ENCODE measurements around the gene FAM187B.
A peak's percentile ranks its signal among the peaks of the same experiment; 100 is the strongest.

Gene FAM187B

DNA sequence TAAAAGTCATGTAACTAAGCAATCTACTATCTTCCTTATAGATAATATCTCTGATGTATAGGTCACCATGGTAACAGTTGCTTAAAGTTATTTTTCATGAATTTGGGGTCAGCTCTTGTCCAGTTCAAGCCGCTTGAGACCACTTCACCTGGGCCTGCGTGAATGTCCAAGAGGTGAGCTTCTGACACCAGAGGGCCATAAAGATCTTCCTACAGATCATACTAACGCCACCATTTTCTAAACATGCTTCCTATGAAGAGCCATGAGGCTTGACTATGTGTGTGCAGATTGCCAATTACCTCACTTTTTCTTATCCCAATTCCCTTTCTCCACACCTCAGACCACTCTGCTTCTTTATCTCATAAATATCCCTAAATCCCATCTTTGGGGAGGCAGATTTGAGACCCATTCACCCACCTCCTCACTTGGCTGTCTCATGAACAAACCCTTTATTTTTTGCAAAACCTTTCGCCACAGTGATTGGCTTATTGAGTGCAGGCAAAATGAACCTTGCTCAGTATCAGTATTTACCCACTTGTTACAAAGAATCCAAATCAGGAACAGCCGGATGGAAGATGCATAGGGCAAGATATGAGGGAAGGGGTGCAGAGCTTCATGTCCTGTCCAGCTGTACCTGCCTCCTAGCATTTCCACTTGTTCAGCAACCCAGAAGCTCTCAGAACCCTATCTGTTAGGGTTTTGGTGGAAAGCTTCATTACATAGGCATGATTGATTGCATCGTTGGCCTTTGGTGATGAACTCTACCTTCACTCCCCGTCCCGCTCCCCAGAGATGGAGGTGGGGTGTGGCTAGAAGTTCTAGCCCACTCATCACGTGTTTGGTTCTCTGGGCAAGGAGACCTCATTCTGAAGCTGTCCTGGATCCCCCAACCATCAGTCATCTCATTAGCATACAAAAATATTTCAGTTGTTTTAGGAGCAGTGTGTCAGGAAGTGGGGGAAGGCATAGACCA, 34.2 kb downstream of the FAM187B start:
- Histone ChIP-seq H3K4me1 (ENCODE audit: low read length) (no peaks in the 10 kb centered on the region), H4K20me1 (ENCODE audit: insufficient read depth, low read length) (no peaks in the 10 kb centered on the region), H3K9ac (ENCODE audit: low read length) (no peak overlapping the region), H3K9me3 (ENCODE audit: insufficient read depth, low read length) (peaks cover 4% of the 10 kb centered on the region; the same call in 1 of the 2 replicates), H3K27ac (ENCODE audit: low read length) (no peak overlapping the region), H3K4me2 (ENCODE audit: low read length) (no peak overlapping the region), H3K36me3 (replicated peaks; ENCODE audit: low read depth, low read length) (no peaks in the 10 kb centered on the region), H3K79me2 (ENCODE audit: low read length) (no peaks in the 10 kb centered on the region), H3K4me3 (ENCODE audit: low read length) (no peak overlapping the region), H2AFZ (ENCODE audit: low read depth, low read length) (no peak overlapping the region), H3K27me3 (ENCODE audit: low read depth, low read length) (peaks cover 6% of the 10 kb centered on the region; the same call in 1 of the 2 replicates)
- TF ChIP-seq EZH2phosphoT487 (IDR thresholded peaks at IDR 0.05; ENCODE audit: low read depth), result no peak
- TF ChIP-seq, protein P1, sequence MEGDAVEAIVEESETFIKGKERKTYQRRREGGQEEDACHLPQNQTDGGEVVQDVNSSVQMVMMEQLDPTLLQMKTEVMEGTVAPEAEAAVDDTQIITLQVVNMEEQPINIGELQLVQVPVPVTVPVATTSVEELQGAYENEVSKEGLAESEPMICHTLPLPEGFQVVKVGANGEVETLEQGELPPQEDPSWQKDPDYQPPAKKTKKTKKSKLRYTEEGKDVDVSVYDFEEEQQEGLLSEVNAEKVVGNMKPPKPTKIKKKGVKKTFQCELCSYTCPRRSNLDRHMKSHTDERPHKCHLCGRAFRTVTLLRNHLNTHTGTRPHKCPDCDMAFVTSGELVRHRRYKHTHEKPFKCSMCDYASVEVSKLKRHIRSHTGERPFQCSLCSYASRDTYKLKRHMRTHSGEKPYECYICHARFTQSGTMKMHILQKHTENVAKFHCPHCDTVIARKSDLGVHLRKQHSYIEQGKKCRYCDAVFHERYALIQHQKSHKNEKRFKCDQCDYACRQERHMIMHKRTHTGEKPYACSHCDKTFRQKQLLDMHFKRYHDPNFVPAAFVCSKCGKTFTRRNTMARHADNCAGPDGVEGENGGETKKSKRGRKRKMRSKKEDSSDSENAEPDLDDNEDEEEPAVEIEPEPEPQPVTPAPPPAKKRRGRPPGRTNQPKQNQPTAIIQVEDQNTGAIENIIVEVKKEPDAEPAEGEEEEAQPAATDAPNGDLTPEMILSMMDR (IDR thresholded peaks at IDR 0.05; ENCODE audit: low read depth, low read length), result peak; percentile 21; the same call in 1 of the 2 replicates

- Histone ChIP-seq H2AFZ (ENCODE audit: low read depth, low read length) (no peak overlapping the region), H3K4me1 (ENCODE audit: low read length) (no peaks in the 10 kb centered on the region)
Measured at GRCh38 chr19:35184884-35185283, 43.7 kb downstream of the FAM187B start.

DNA sequence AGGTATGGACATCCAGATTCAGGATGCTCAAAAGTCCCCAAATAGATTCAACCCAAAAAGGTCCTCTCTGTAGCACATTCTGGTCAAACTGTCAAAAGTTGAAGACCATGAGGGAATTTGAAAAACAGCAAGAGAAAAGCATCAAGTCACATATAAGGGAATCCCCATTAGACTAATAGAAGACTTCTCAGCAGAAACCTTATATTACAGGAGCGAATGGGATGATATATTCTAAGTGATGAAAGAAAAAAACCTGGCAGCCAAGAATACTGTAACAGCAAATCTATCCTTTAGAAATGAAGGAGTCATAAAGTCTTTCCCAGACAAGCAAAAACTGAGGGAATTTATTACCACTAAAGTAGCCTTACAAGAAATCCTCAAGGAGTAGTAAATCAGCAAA, 44.3 kb downstream of the FAM187B start:
- H3K36me3 ChIP-seq (replicated peaks; ENCODE audit: low read depth, low read length), result no peaks in the 10 kb centered on the region
- H4K20me1 ChIP-seq (ENCODE audit: insufficient read depth, low read length), result no peaks in the 10 kb centered on the region
- 0 out of 2 replicates have a peak, but pooled peaks cover 4% of the 10 kb centered on the region for H3K9me3 ChIP-seq (ENCODE audit: insufficient read depth, low read length)
- H3K27me3 ChIP-seq (ENCODE audit: low read depth, low read length), result no peaks in the 10 kb centered on the region
- no peak for TF ChIP-seq EZH2phosphoT487 (IDR thresholded peaks at IDR 0.05; ENCODE audit: low read depth)
- TF ChIP-seq, protein P1 (IDR thresholded peaks at IDR 0.05; ENCODE audit: low read depth, low read length), result no peak
- no peak overlapping the region for H3K9ac ChIP-seq (ENCODE audit: low read length)
- no peaks in the 10 kb centered on the region for H3K79me2 ChIP-seq (ENCODE audit: low read length)
- no peaks in the 10 kb centered on the region for H3K4me1 ChIP-seq (ENCODE audit: low read length)
- H3K4me3 ChIP-seq (ENCODE audit: low read length), result no peak overlapping the region
- H3K27ac ChIP-seq (ENCODE audit: low read length), result no peak overlapping the region
- H3K4me2 ChIP-seq (ENCODE audit: low read length), result no peak overlapping the region
- no peak overlapping the region for H2AFZ ChIP-seq (ENCODE audit: low read depth, low read length)

More at GRCh38 chr19:35184884-35185283, 43.7 kb downstream of the FAM187B start:
- Histone ChIP-seq H3K9me3 (ENCODE audit: insufficient read depth, low read length) (0 out of 2 replicates have a peak, but pooled peaks cover 4% of the 10 kb centered on the region), H3K27ac (ENCODE audit: low read length) (no peak overlapping the region), H3K9ac (ENCODE audit: low read length) (no peak overlapping the region), H3K27me3 (ENCODE audit: low read depth, low read length) (no peaks in the 10 kb centered on the region), H3K79me2 (ENCODE audit: low read length) (no peaks in the 10 kb centered on the region), H3K4me3 (ENCODE audit: low read length) (no peak overlapping the region), H3K4me2 (ENCODE audit: low read length) (no peak overlapping the region), H3K36me3 (replicated peaks; ENCODE audit: low read depth, low read length) (no peaks in the 10 kb centered on the region), H4K20me1 (ENCODE audit: insufficient read depth, low read length) (no peaks in the 10 kb centered on the region)
- TF ChIP-seq, protein P1 (IDR thresholded peaks at IDR 0.05; ENCODE audit: low read depth, low read length), result no peak
- TF ChIP-seq EZH2phosphoT487 (IDR thresholded peaks at IDR 0.05; ENCODE audit: low read depth), result no peak

DNA sequence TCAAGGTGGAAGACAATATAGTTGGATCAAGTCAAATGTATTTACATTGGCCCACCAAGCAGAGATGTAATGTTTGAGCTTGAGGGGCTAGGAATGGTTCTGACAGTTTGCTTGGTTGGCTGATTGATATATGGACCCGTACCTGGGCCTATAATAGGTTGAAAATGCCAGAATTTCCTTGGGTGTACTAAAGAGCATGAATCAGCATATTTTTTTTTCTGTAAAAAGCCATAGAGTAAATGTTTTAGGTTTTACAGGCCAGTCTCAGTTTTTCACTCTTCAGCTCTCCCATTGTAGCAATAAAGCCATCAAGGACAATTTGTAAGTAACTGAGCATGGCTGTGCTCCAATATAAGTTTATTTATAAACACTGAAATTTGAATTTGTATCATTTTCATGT, 47.2 kb downstream of the FAM187B start:
- no peaks in the 10 kb centered on the region for H3K9me3 ChIP-seq (ENCODE audit: insufficient read depth, low read length)
- H3K36me3 ChIP-seq (replicated peaks; ENCODE audit: low read depth, low read length), result peaks cover 4% of the 10 kb centered on the region
- TF ChIP-seq, protein P1 (IDR thresholded peaks at IDR 0.05; ENCODE audit: low read depth, low read length), result no peak
- TF ChIP-seq EZH2phosphoT487 (IDR thresholded peaks at IDR 0.05; ENCODE audit: low read depth), result no peak
- H4K20me1 ChIP-seq (ENCODE audit: insufficient read depth, low read length), result no peaks in the 10 kb centered on the region
- H2AFZ ChIP-seq (ENCODE audit: low read depth, low read length), result no peak overlapping the region
- no peaks in the 10 kb centered on the region for H3K4me1 ChIP-seq (ENCODE audit: low read length)
- H3K4me2 ChIP-seq (ENCODE audit: low read length), result no peak overlapping the region
- H3K27ac ChIP-seq (ENCODE audit: low read length), result no peak overlapping the region
- no peaks in the 10 kb centered on the region for H3K79me2 ChIP-seq (ENCODE audit: low read length)
- no peak overlapping the region for H3K9ac ChIP-seq (ENCODE audit: low read length)
- no peak overlapping the region for H3K4me3 ChIP-seq (ENCODE audit: low read length)
- peaks cover 4% of the 10 kb centered on the region; the same call in 1 of the 2 replicates for H3K27me3 ChIP-seq (ENCODE audit: low read depth, low read length)

All from OCI-LY3 (cell line).